Gastroesophageal sphincter (tissue), 3 donors: ENCODE data around the gene SLC8A2.

ENCODE experiments used
- EP300 ChIP-seq: sonication (generic); formaldehyde crosslinking; IDR thresholded peaks from one replicate; pipeline ENCODE4 v1.6.1; 2017; ENCODE audit warnings: antibody characterized with exemption, mild to moderate bottlenecking
- TF ChIP-seq, protein P1 (sequence below), 4 experiments: fragments of 200-600 bp in 2 of 4; fragments of 450-650 bp in 2 of 4; sonication (generic) in 1 of 4; IDR thresholded peaks; one replicate each; pipeline ENCODE4 v1.5.1; 2017 to 2019; ENCODE audit warnings: antibody characterized with exemption in 4 of 4, mild to moderate bottlenecking in 2 of 4, moderate library complexity in 2 of 4

DNA sequence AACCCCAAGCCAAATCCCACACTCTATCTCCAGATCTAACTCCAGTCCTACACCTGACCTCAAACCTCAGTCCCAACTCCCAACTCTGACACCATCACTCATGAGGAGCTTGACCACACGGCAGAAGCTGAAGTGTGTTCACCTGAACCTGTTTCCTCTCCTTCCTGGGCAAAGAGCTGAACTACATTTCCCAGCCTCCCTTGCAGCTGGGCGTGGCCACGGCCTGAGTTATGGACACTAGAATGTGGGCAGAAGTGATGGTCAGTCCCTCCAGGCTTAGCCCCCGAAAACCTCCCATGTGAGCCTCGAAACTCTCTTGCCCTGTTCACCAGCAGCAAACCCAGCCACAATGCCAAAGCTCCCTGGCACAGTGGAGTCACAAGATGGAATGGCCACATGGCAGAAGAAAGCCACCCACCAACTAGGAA is 32.9 kb downstream of the SLC8A2 start:
- TF ChIP-seq, protein P1, sequence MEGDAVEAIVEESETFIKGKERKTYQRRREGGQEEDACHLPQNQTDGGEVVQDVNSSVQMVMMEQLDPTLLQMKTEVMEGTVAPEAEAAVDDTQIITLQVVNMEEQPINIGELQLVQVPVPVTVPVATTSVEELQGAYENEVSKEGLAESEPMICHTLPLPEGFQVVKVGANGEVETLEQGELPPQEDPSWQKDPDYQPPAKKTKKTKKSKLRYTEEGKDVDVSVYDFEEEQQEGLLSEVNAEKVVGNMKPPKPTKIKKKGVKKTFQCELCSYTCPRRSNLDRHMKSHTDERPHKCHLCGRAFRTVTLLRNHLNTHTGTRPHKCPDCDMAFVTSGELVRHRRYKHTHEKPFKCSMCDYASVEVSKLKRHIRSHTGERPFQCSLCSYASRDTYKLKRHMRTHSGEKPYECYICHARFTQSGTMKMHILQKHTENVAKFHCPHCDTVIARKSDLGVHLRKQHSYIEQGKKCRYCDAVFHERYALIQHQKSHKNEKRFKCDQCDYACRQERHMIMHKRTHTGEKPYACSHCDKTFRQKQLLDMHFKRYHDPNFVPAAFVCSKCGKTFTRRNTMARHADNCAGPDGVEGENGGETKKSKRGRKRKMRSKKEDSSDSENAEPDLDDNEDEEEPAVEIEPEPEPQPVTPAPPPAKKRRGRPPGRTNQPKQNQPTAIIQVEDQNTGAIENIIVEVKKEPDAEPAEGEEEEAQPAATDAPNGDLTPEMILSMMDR (IDR thresholded peaks at IDR 0.05), result no peak
- no peak for TF ChIP-seq EP300
